HG02973 (cell line): ENCODE data around the gene EPHA8.

Experiments
- ATAC-seq: cut with Tn5 transposase; IDR thresholded peaks from one replicate; pipeline ENCODE4 v1.9.1; 2021; ENCODE audit warnings: moderate library complexity; ENCODE audit not compliant: unreplicated experiment

EPHA8 gene

GRCh38 chr1:22613572-22613918, 50.3 kb downstream of the EPHA8 start:
- no peak for ATAC-seq

GRCh38 chr1:22613951-22614350, 50.7 kb downstream of the EPHA8 start:
- ATAC-seq: no peak

GRCh38 chr1:22615886-22616285, 52.6 kb downstream of the EPHA8 start:
- ATAC-seq: no peak

- ATAC-seq: no peak
These were observed 53.3 kb downstream of the EPHA8 start for GRCh38 chr1:22616571-22616970.

GRCh38 chr1:22618056-22618455, 54.8 kb downstream of the EPHA8 start:
- ATAC-seq: no peak

GRCh38 chr1:22619252-22619651, 56.0 kb downstream of the EPHA8 start:
- no peak for ATAC-seq

GRCh38 chr1:22619798-22620197, 56.5 kb downstream of the EPHA8 start:
- ATAC-seq: no peak

- ATAC-seq: no peak
These were observed 58.5 kb downstream of the EPHA8 start for GRCh38 chr1:22621761-22622160.

GRCh38 chr1:22625262-22625925, 62.1 kb downstream of the EPHA8 start:
- ATAC-seq: no peak

GRCh38 chr1:22626237-22627157, 63.2 kb downstream of the EPHA8 start:
- no peak for ATAC-seq

- no peak for ATAC-seq
These were observed 64.0 kb downstream of the EPHA8 start for GRCh38 chr1:22627331-22627730.

- ATAC-seq: no peak
These were observed 65.6 kb downstream of the EPHA8 start for GRCh38 chr1:22628698-22629444.

- no peak for ATAC-seq
These were observed 66.6 kb downstream of the EPHA8 start for GRCh38 chr1:22629886-22630285.

- no peak for ATAC-seq
These were observed 70.6 kb downstream of the EPHA8 start for GRCh38 chr1:22633697-22634463.

GRCh38 chr1:22635436-22635835, 72.1 kb downstream of the EPHA8 start:
- ATAC-seq: no peak

- ATAC-seq: no peak
These were observed 73.1 kb downstream of the EPHA8 start, which contains the start of gene C1QA for GRCh38 chr1:22636353-22636752. Gene C1QA (plus strand): TSS chr1:22636628. CDS start chr1:22637617, 989 bp downstream.

GRCh38 chr1:22636927-22637326, 73.6 kb downstream of the EPHA8 start:
- ATAC-seq: no peak

- ATAC-seq: no peak
These were observed 74.7 kb downstream of the EPHA8 start for GRCh38 chr1:22637907-22638445.

- ATAC-seq: no peak
These were observed 75.4 kb downstream of the EPHA8 start for GRCh38 chr1:22638476-22639234.

- ATAC-seq: no peak
These were observed 76.0 kb downstream of the EPHA8 start for GRCh38 chr1:22639286-22639685.
